VCaP (cell line): ENCODE data around the gene IL5RA.

Source experiments
- H3K27ac ChIP-seq: fragments of 450-650 bp; 2 replicates; pipeline ENCODE4 v1.5.1; 2017
- TF ChIP-seq, protein P1 (sequence below): fragments of 450-650 bp; conservative IDR thresholded peaks from 2 replicates; pipeline ENCODE4 v1.5.1; 2017; ENCODE audit warnings: mild to moderate bottlenecking, moderate library complexity

The IL5RA gene

DNA sequence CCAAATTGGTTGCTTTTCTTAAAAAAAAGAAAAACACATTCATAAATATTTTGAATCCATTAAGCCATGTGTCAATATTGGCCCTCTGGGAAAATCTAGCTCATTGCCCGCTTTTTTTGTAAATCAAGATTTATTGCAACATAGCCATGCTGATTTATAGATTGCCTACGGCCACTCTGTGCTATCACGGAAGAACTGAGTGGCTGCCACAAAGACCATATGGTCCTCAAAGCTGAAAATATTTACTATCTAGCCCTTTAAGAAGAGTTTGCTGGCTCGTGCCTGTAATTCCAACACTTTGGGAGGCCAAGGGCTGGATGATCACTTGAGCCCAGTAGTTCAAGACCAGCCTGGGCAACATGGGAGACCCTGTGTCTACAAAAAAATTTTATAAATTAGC lies 45.9 kb downstream of the IL5RA start:
- TF ChIP-seq, protein P1, sequence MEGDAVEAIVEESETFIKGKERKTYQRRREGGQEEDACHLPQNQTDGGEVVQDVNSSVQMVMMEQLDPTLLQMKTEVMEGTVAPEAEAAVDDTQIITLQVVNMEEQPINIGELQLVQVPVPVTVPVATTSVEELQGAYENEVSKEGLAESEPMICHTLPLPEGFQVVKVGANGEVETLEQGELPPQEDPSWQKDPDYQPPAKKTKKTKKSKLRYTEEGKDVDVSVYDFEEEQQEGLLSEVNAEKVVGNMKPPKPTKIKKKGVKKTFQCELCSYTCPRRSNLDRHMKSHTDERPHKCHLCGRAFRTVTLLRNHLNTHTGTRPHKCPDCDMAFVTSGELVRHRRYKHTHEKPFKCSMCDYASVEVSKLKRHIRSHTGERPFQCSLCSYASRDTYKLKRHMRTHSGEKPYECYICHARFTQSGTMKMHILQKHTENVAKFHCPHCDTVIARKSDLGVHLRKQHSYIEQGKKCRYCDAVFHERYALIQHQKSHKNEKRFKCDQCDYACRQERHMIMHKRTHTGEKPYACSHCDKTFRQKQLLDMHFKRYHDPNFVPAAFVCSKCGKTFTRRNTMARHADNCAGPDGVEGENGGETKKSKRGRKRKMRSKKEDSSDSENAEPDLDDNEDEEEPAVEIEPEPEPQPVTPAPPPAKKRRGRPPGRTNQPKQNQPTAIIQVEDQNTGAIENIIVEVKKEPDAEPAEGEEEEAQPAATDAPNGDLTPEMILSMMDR: no peak
- no peak overlapping the region for H3K27ac ChIP-seq

GRCh38 chr3:3059645-3060044 lies 50.5 kb downstream of the IL5RA start:
- TF ChIP-seq, protein P1: no peak
- no peak overlapping the region for H3K27ac ChIP-seq

- TF ChIP-seq, protein P1: no peak
These were observed 56.2 kb downstream of the IL5RA start for GRCh38 chr3:3053974-3054373.

DNA sequence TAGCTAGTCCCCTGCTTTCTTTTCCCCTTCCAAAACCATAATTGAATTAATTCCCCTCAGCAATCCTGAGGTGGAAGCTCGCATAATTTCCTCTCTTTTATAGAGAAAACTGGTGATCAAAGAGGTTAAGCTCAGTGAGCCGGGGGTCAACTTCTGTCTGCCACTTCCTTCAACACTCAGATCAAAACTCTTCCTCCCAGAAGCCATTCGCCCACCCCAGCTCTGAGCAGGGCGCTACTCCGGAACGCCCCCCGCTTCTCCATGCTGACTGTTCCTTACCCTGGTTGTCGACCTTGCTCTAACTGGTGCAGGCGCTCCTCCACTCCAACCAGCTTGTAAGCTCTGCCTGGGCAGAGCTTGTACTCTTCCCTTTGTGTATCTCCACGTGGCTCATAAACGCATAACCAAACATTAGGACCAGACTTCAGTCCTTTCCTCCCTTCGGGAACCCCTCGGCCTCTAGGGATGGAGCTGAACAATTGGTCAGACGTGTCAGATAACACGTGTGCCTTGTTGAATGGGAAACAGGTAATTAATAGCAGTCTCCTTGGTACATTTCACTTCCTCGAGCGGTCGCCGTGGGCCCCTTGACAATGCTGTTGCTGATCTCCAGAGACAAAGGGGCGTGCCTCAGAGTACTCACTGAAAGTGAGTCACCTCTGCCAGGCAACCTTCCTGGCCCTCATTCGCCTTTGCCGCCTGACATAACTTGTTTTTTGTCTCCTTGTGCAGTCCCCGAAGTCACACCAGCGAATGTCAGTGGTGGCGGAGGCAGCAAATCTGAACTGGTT lies 71.8 kb downstream of the IL5RA start:
- H3K27ac ChIP-seq: no peak overlapping the region
- TF ChIP-seq, protein P1: no peak

More at GRCh38 chr3:3053974-3054373, 56.2 kb downstream of the IL5RA start:
- no peak overlapping the region for H3K27ac ChIP-seq

DNA sequence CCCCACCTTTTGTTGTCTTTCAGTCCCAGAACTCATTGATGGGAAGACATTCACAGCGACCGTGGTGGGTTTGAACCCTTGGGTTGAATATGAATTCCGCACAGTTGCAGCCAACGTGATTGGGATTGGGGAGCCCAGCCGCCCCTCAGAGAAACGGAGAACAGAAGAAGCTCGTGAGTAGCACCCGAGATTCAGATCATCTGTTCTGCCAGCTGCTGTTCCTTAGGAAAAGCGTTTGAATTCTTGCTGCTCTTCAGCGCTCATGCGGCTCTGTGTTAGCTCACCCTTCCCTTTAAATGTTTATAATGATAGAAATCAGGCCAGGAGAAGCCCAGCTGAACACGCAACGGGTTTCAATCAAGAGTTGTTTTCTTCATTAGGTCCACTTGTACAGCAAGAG lies 73.0 kb downstream of the IL5RA start:
- H3K27ac ChIP-seq: no peak overlapping the region
- TF ChIP-seq, protein P1: no peak

GRCh38 chr3:3031326-3031725 lies 78.8 kb downstream of the IL5RA start:
- TF ChIP-seq, protein P1: no peak
- H3K27ac ChIP-seq: no peak overlapping the region

DNA sequence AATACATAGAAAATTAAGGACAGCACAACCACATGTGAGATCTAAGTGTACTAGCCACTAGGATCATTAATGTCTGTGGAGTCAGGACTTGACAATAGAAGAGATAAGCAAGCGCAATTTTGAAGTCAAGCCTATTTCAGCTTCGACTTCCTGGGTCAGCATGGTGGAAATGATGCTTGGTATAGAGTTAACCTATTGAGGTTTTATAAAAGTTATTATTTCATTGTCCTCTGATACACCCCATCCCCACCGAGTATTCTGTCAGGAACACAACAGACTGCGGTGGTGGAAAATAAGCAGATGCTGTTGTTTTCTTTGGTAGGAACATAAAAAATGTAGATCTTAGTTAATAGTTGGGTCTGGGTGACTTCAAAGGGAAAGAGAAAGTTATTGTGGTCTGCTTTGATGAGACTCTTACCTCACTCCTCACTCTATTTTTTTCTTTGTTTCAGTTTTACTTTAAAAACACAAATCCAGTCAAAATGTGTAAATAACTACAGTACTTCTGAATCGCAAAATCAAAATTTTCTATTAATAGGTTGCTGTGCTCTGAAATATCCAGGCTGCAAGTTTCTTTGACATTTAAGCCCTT lies 82.1 kb downstream of the IL5RA start:
- H3K27ac ChIP-seq: no peak overlapping the region
- TF ChIP-seq, protein P1: no peak
